Natural killer cell (primary cell): ENCODE results near the gene CABLES2. TPM values are rescaled to one million over a fixed set of nuclear protein-coding genes. Genes with fewer than 3 reads are reported as not detected.

Source experiments
- ATAC-seq, 3 donors: fragments of 150-1000 bp in 2 of 3; fragments of 200-7000 bp in 1 of 3; cut with Tn5 transposase; 1 replicate in 1 of 3; 2 replicates in 2 of 3; pipeline ENCODE4 v1.10.0; 2021; ENCODE audit warnings: mild to moderate bottlenecking in 2 of 3, moderate library complexity in 2 of 3
- DNase-seq, 2 donors: peaks; one replicate each; pipeline versions ENCODE4 v3.0.0 to v3.0.0-alpha.2; 2013 to 2021; ENCODE audit warnings: mixed read lengths in 1 of 2
- H3K27ac ChIP-seq: one replicate; pipeline ENCODE4 v1.5.1; 2013; ENCODE audit warnings: mild to moderate bottlenecking, low read length
- H3K27me3 ChIP-seq: one replicate; pipeline ENCODE4 v1.6.1; 2013; ENCODE audit warnings: low read length; ENCODE audit not compliant: control insufficient read depth, insufficient read depth
- H3K36me3 ChIP-seq: one replicate; pipeline ENCODE4 v1.6.1; 2013; ENCODE audit warnings: low read length; ENCODE audit not compliant: control insufficient read depth, insufficient read depth
- H3K4me1 ChIP-seq: one replicate; pipeline ENCODE4 v1.6.1; 2013; ENCODE audit warnings: low read length; ENCODE audit not compliant: control insufficient read depth, insufficient read depth
- H3K4me3 ChIP-seq: one replicate; pipeline ENCODE4 v1.5.1; 2013; ENCODE audit warnings: low read length
- H3K9me3 ChIP-seq: one replicate; pipeline ENCODE4 v1.6.1; 2013; ENCODE audit warnings: low read length; ENCODE audit not compliant: control insufficient read depth, insufficient read depth
- H3K27ac Mint-ChIP-seq, 2 donors: one replicate each; pipeline ENCODE4 v1.8.0; 2022; ENCODE audit warnings: mild to moderate bottlenecking in 2 of 2, mixed read lengths in 2 of 2, moderate library complexity in 1 of 2
- H3K27me3 Mint-ChIP-seq, 2 donors: one replicate each; pipeline ENCODE4 v1.8.0; 2022; ENCODE audit warnings: low read depth in 2 of 2, mixed read lengths in 2 of 2
- H3K36me3 Mint-ChIP-seq: one replicate; pipeline ENCODE4 v1.8.0; 2022; ENCODE audit warnings: mixed read lengths
- H3K4me1 Mint-ChIP-seq, 2 donors: one replicate each; pipeline ENCODE4 v1.8.0; 2022; ENCODE audit warnings: mixed read lengths in 2 of 2
- H3K4me3 Mint-ChIP-seq: one replicate; pipeline ENCODE4 v1.8.0; 2022; ENCODE audit warnings: mild to moderate bottlenecking, moderate library complexity, mixed read lengths
- H3K9me3 Mint-ChIP-seq, 2 donors: one replicate each; pipeline ENCODE4 v1.8.0; 2022; ENCODE audit warnings: mixed read lengths in 2 of 2
- WGBS: methylation state at CpG from one replicate; pipeline ENCODE4 v1.1.7; 2013; ENCODE audit warnings: missing lambda C conversion rate; ENCODE audit not compliant: insufficient coverage; 5-methylcytosine and 5-hydroxymethylcytosine counted together
- intact Hi-C: fragments of 100-400 bp; cut with micrococcal nuclease; formaldehyde crosslinking; loops from one replicate; pipeline ENCODE4 v1.14.2; 2022
- total RNA-seq, 4 donors: library from RNA; stranded (reverse); fragments of 120-200 nt in 1 of 4; gene quantifications; one replicate each; pipeline versions ENCODE4 v1.2.3 to v1.2.4, GENCODE V29; 2013 to 2022
- TF ChIP-seq, protein P1 (sequence below): fragments of 200-600 bp; IDR thresholded peaks from one replicate; pipeline ENCODE4 v1.8.0; 2022; ENCODE audit warnings: antibody characterized with exemption

The CABLES2 gene
- total RNA-seq, 3 donors from 2014 or later (not counting 1 experiment from before 2014, with no cell fraction given): 8.0 to 9.3 (median 8.4) TPM

DNA sequence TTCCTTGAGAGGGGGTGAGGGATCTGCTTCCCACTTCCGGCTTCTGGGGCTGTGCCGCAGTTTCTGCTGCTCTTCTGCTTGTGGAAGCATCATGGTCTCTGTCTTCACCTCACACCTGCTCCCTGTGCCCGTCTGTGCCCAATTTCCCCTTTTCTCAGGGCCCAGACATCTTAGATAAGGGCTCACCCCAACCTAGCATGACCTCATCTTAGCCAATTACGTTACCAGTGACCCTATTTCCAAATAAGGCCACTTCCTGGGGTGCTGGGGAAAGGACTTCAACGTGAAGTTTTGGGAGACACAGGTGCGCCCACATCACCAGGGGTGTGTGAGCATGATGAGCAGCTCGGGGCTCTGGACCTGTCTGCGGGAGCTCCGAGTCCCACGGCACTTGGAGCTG lies 41.0 kb upstream of the CABLES2 start:
- Mint-ChIP-seq H3K27me3 (no peaks in the 10 kb centered on the region), H3K4me3 (no peak overlapping the region), H3K4me1 (no peaks in the 10 kb centered on the region), H3K9me3 (no peaks in the 10 kb centered on the region), H3K36me3 (no peaks in the 10 kb centered on the region), H3K27ac (no peak overlapping the region)
- Histone ChIP-seq H3K27me3 (no peaks in the 10 kb centered on the region), H3K9me3 (no peaks in the 10 kb centered on the region), H3K36me3 (no peaks in the 10 kb centered on the region), H3K27ac (no peak overlapping the region), H3K4me1 (no peaks in the 10 kb centered on the region), H3K4me3 (no peak overlapping the region)
- TF ChIP-seq, protein P1, sequence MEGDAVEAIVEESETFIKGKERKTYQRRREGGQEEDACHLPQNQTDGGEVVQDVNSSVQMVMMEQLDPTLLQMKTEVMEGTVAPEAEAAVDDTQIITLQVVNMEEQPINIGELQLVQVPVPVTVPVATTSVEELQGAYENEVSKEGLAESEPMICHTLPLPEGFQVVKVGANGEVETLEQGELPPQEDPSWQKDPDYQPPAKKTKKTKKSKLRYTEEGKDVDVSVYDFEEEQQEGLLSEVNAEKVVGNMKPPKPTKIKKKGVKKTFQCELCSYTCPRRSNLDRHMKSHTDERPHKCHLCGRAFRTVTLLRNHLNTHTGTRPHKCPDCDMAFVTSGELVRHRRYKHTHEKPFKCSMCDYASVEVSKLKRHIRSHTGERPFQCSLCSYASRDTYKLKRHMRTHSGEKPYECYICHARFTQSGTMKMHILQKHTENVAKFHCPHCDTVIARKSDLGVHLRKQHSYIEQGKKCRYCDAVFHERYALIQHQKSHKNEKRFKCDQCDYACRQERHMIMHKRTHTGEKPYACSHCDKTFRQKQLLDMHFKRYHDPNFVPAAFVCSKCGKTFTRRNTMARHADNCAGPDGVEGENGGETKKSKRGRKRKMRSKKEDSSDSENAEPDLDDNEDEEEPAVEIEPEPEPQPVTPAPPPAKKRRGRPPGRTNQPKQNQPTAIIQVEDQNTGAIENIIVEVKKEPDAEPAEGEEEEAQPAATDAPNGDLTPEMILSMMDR: no peak
- DNase-seq (no peak), ATAC-seq (no peak)
- whole genome bisulfite sequencing: 63% methylated on average over 10 of the region's 10 CpGs
- intact Hi-C loops: no loop called here

DNA sequence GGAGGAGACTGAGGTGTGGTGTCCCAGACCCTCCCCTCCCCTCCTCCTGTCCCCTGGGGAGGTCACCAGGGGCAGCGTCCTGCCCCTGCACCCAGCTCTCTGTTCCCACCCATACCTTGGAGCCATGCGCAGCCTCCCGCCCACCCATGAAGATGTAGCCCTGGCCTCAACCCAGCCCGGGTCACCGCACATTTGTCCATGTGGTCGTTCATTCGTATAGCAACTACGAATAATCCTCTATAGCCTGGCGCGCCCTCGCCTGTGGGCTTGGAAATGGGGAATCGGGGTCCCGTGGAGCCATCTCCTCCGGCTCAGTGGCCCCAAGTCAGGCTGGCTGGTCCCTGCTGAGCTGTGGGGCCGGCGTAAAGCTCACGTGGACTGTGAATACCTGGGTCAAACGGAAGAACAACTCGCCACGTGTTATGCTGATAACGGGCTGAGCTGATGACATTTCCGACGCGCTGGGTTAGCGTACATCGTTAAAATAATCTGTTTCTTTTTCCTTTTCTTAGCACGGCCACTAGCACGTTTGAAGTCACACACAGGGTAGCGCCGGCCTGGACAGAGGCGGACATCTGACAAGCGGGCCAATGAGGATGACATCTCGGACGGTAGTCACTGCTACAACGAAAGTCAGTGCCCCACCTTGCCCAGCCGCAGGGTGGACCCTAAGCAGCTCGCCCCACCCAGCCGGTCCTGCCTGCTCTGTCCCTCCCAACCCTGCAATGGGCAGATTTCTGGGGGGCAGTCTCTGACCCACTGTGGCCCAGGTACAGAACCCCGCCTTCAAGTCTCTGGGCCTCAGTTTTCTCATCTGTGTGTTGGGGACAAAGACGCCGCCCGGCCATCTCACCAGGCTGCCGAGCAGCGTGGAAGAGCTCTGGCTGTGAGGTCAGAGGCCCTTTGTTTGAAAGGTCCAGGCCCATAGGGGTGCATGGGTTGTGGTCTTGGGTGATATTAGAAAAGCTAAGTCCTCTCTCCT lies 40.1 kb upstream of the CABLES2 start:
- no peaks in the 10 kb centered on the region for H3K9me3 Mint-ChIP-seq
- no peak overlapping the region for H3K27ac Mint-ChIP-seq
- H3K27me3 Mint-ChIP-seq: no peaks in the 10 kb centered on the region
- H3K36me3 Mint-ChIP-seq: no peaks in the 10 kb centered on the region
- H3K4me3 Mint-ChIP-seq: no peak overlapping the region
- Histone ChIP-seq H3K27ac (no peak overlapping the region), H3K4me1 (no peaks in the 10 kb centered on the region), H3K4me3 (no peak overlapping the region), H3K36me3 (no peaks in the 10 kb centered on the region), H3K27me3 (no peaks in the 10 kb centered on the region), H3K9me3 (no peaks in the 10 kb centered on the region)
- no peaks in the 10 kb centered on the region for H3K4me1 Mint-ChIP-seq
- ATAC-seq (no peak), DNase-seq (no peak)
- intact Hi-C loops: no loop called here
- TF ChIP-seq, protein P1: no peak
- 89% methylated on average over 44 of the region's 44 CpGs for WGBS

DNA sequence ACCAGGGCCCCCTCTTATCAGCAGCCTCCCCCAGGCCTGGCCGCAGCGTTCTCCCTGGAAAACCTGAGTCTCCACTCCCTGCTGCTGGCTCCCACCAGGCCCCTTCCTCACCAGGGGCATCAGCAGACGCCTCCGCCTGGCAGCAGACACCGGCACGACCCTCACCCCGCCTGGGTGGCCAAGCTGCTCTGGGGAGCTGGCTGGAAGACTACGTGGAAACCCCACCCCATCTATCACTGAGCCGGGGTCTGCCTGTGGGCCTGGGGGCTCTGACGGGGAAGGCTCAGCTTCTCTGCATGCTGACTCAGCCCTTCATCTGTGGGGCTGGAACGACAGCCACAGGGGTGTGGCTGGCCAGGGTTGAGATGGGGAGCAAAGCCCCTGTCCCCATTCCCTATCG lies 39.4 kb upstream of the CABLES2 start:
- no peaks in the 10 kb centered on the region for H3K4me1 ChIP-seq
- ATAC-seq (no peak), DNase-seq (no peak)
- H3K36me3 ChIP-seq: no peaks in the 10 kb centered on the region
- H3K27ac ChIP-seq: no peak overlapping the region
- no peaks in the 10 kb centered on the region for H3K9me3 Mint-ChIP-seq
- no peaks in the 10 kb centered on the region for H3K27me3 Mint-ChIP-seq
- H3K9me3 ChIP-seq: no peaks in the 10 kb centered on the region
- no peak overlapping the region for H3K4me3 ChIP-seq
- intact Hi-C loops: no loop called here
- no peak overlapping the region for H3K4me3 Mint-ChIP-seq
- TF ChIP-seq, protein P1: no peak
- H3K4me1 Mint-ChIP-seq: no peaks in the 10 kb centered on the region
- H3K27me3 ChIP-seq: no peaks in the 10 kb centered on the region
- H3K27ac Mint-ChIP-seq: no peak overlapping the region
- H3K36me3 Mint-ChIP-seq: no peaks in the 10 kb centered on the region
- WGBS: 76% methylated on average over 12 of the region's 12 CpGs
